ENCODE measurements around the gene ECE1. TPM values are rescaled to one million over a fixed set of nuclear protein-coding genes. Genes with fewer than 3 reads are reported as not detected.

Gene ECE1
- total and polyA plus RNA-seq, 2 of the 13 experiments (the other 11 are each of a cell fraction or from before 2014, with no cell fraction given): 13.5 to 21.2 TPM

- TF ChIP-seq PRDM10 (CRISPR knock-in tag; IDR thresholded peaks at IDR 0.05; ENCODE audit: low read depth) (no peak), ZNF615 (CRISPR knock-in tag; IDR thresholded peaks at IDR 0.05; ENCODE audit: borderline replicate concordance) (no peak), ZBTB7A (CRISPR knock-in tag; IDR thresholded peaks at IDR 0.05) (peak; percentile 96), ZNF709 (CRISPR knock-in tag; IDR thresholded peaks at IDR 0.05) (no peak), ZNF234 (CRISPR knock-in tag; conservative IDR thresholded peaks at IDR 0.05) (no peak), ZNF597 (CRISPR knock-in tag; IDR thresholded peaks at IDR 0.05) (no peak), ZNF644 (CRISPR knock-in tag; IDR thresholded peaks at IDR 0.05; ENCODE audit: low read depth) (peak; percentile 86), ZBTB3 (CRISPR knock-in tag; IDR thresholded peaks at IDR 0.05; ENCODE audit: borderline replicate concordance, low read depth) (no peak; the same call in 1 of the 2 replicates), HNRNPLL (IDR thresholded peaks at IDR 0.05; ENCODE audit: low read depth, low read length, poor library complexity, severe bottlenecking) (no peak), TFAP4 (IDR thresholded peaks at IDR 0.05; ENCODE audit: borderline replicate concordance, low read depth) (peak; percentile 94), POLR2G (IDR thresholded peaks at IDR 0.05; ENCODE audit: low read depth, low read length) (no peak), SPEN (CRISPR knock-in tag; IDR thresholded peaks at IDR 0.05; ENCODE audit: low read depth) (peak; percentile 56; the same call in 1 of the 2 replicates), UBTF (CRISPR knock-in tag; IDR thresholded peaks at IDR 0.05) (peak; percentile 67), ZNF331 (CRISPR knock-in tag; IDR thresholded peaks at IDR 0.05) (peak; percentile 76), CEBPB (IDR thresholded peaks at IDR 0.05; ENCODE audit: borderline replicate concordance, low read depth, low read length) (no peak), ARHGAP35 (CRISPR knock-in tag; IDR thresholded peaks at IDR 0.05; ENCODE audit: borderline replicate concordance) (peak; percentile 77; the same call in 1 of the 2 replicates), ZSCAN5A (CRISPR knock-in tag; IDR thresholded peaks at IDR 0.05; ENCODE audit: borderline replicate concordance) (peak; percentile 58; the same call in 1 of the 2 replicates)
Measured at GRCh38 chr1:21338573-21339355, 48.5 kb upstream of the ECE1 start (continued).

All from HepG2 (cell line).